ENCODE data around the gene DCDC2C. TPM values are rescaled to one million over a fixed set of nuclear protein-coding genes. Genes with fewer than 3 reads are reported as not detected.

Gene DCDC2C
- total and polyA plus RNA-seq, 2 donors (not counting 1 experiment from before 2014, with no cell fraction given): not detected

GRCh38 chr2:3672861-3673678 lies 30.3 kb upstream of the DCDC2C start:
- no peak overlapping the region for H3K9ac ChIP-seq (ENCODE audit: insufficient read depth, low read length)
- H2AFZ ChIP-seq (ENCODE audit: low read length): no peak overlapping the region
- H3K4me3 ChIP-seq (replicated peaks in 1 of 4; ENCODE audit: control extremely low read depth in 1 of 4, insufficient read depth in 1 of 4, low read depth in 3 of 4, low read length in 4 of 4): no peak overlapping the region
- no peak for TF ChIP-seq CTCF (conservative IDR thresholded peaks at IDR 0.05 in 1 of 2, IDR thresholded peaks at IDR 0.05 in 1 of 2; ENCODE audit: low read depth in 1 of 2, low read length in 2 of 2)
- TF ChIP-seq EZH2 (IDR thresholded peaks at IDR 0.05; ENCODE audit: low read length, missing control alignments): no peak
- H3K27ac ChIP-seq (ENCODE audit: insufficient read depth, low read length): no peak overlapping the region
- no peaks in the 10 kb centered on the region for H3K9me3 ChIP-seq (ENCODE audit: control insufficient read depth, insufficient read depth, low read depth, low read length)
- no peaks in the 10 kb centered on the region for H3K79me2 ChIP-seq (ENCODE audit: control insufficient read depth, insufficient read depth, low read length)
- DNase-seq (ENCODE audit: low read depth in 2 of 2): no peak
- H4K20me1 ChIP-seq (ENCODE audit: control insufficient read depth, extremely low read depth, insufficient read depth, low read length): no peaks in the 10 kb centered on the region
- H3K36me3 ChIP-seq (ENCODE audit: control insufficient read depth, insufficient read depth, low read length): no peaks in the 10 kb centered on the region
- H3K4me2 ChIP-seq (ENCODE audit: extremely low read depth, insufficient read depth, low read length): no peak overlapping the region
- no peaks in the 10 kb centered on the region for H3K4me1 ChIP-seq (ENCODE audit: control insufficient read depth, extremely low read depth, insufficient read depth, low read length)
- no peaks in the 10 kb centered on the region for H3K27me3 ChIP-seq (ENCODE audit: control insufficient read depth, insufficient read depth, low read length)

- Histone ChIP-seq H4K20me1 (ENCODE audit: control insufficient read depth, extremely low read depth, insufficient read depth, low read length) (no peaks in the 10 kb centered on the region), H3K36me3 (ENCODE audit: control insufficient read depth, insufficient read depth, low read length) (no peaks in the 10 kb centered on the region), H3K4me2 (ENCODE audit: extremely low read depth, insufficient read depth, low read length) (no peak overlapping the region), H3K79me2 (ENCODE audit: control insufficient read depth, insufficient read depth, low read length) (no peaks in the 10 kb centered on the region), H3K27me3 (ENCODE audit: control insufficient read depth, insufficient read depth, low read length) (no peaks in the 10 kb centered on the region), H2AFZ (ENCODE audit: low read length) (no peak overlapping the region), H3K4me3 (replicated peaks in 1 of 4; ENCODE audit: control extremely low read depth in 1 of 4, insufficient read depth in 1 of 4, low read depth in 3 of 4, low read length in 4 of 4) (no peak overlapping the region), H3K4me1 (ENCODE audit: control insufficient read depth, extremely low read depth, insufficient read depth, low read length) (no peaks in the 10 kb centered on the region), H3K9ac (ENCODE audit: insufficient read depth, low read length) (no peak overlapping the region), H3K27ac (ENCODE audit: insufficient read depth, low read length) (no peak overlapping the region), H3K9me3 (ENCODE audit: control insufficient read depth, insufficient read depth, low read depth, low read length) (no peaks in the 10 kb centered on the region)
- no peak for DNase-seq (ENCODE audit: low read depth in 2 of 2)
- TF ChIP-seq CTCF (conservative IDR thresholded peaks at IDR 0.05 in 1 of 2, IDR thresholded peaks at IDR 0.05 in 1 of 2; ENCODE audit: low read depth in 1 of 2, low read length in 2 of 2) (no peak), EZH2 (IDR thresholded peaks at IDR 0.05; ENCODE audit: low read length, missing control alignments) (no peak)
Measured at GRCh38 chr2:3674066-3674845, 29.1 kb upstream of the DCDC2C start.

- Histone ChIP-seq H3K27ac (ENCODE audit: insufficient read depth, low read length) (no peak overlapping the region), H4K20me1 (ENCODE audit: control insufficient read depth, extremely low read depth, insufficient read depth, low read length) (no peaks in the 10 kb centered on the region), H3K4me3 (replicated peaks in 1 of 4; ENCODE audit: control extremely low read depth in 1 of 4, insufficient read depth in 1 of 4, low read depth in 3 of 4, low read length in 4 of 4) (no peak overlapping the region), H3K79me2 (ENCODE audit: control insufficient read depth, insufficient read depth, low read length) (no peaks in the 10 kb centered on the region), H3K27me3 (ENCODE audit: control insufficient read depth, insufficient read depth, low read length) (no peaks in the 10 kb centered on the region), H3K9ac (ENCODE audit: insufficient read depth, low read length) (no peak overlapping the region), H2AFZ (ENCODE audit: low read length) (no peak overlapping the region), H3K9me3 (ENCODE audit: control insufficient read depth, insufficient read depth, low read depth, low read length) (no peaks in the 10 kb centered on the region), H3K4me1 (ENCODE audit: control insufficient read depth, extremely low read depth, insufficient read depth, low read length) (no peaks in the 10 kb centered on the region), H3K36me3 (ENCODE audit: control insufficient read depth, insufficient read depth, low read length) (no peaks in the 10 kb centered on the region), H3K4me2 (ENCODE audit: extremely low read depth, insufficient read depth, low read length) (no peak overlapping the region)
- DNase-seq (ENCODE audit: low read depth in 2 of 2): no peak
- TF ChIP-seq EZH2 (IDR thresholded peaks at IDR 0.05; ENCODE audit: low read length, missing control alignments) (no peak), CTCF (conservative IDR thresholded peaks at IDR 0.05 in 1 of 2, IDR thresholded peaks at IDR 0.05 in 1 of 2; ENCODE audit: low read depth in 1 of 2, low read length in 2 of 2) (no peak)
Measured at GRCh38 chr2:3675687-3676086, 27.7 kb upstream of the DCDC2C start.

Measured in fibroblast of lung (primary cell).